ENCODE results near the gene JMY.

DNA sequence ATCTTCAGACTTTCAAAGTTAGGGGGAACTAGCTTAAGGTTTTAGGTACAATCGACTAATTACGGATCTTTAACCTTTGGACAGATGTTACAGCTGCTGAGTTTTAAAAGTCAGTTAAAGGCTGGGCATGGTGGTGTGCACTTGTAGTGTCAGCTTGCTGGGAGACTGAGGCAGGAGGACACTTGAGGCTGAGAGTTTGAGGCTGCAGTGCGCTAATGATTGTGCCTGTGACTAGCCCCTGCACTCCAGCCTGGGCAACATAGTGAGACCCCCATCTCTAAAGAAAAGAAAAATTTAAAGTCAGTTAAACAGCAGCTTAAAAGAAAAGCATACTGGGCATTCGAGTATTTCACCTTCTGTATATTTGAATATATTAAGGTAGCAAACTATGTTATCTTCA lies 51.4 kb downstream of the JMY start:
- TF ChIP-seq, protein P1, sequence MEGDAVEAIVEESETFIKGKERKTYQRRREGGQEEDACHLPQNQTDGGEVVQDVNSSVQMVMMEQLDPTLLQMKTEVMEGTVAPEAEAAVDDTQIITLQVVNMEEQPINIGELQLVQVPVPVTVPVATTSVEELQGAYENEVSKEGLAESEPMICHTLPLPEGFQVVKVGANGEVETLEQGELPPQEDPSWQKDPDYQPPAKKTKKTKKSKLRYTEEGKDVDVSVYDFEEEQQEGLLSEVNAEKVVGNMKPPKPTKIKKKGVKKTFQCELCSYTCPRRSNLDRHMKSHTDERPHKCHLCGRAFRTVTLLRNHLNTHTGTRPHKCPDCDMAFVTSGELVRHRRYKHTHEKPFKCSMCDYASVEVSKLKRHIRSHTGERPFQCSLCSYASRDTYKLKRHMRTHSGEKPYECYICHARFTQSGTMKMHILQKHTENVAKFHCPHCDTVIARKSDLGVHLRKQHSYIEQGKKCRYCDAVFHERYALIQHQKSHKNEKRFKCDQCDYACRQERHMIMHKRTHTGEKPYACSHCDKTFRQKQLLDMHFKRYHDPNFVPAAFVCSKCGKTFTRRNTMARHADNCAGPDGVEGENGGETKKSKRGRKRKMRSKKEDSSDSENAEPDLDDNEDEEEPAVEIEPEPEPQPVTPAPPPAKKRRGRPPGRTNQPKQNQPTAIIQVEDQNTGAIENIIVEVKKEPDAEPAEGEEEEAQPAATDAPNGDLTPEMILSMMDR (IDR thresholded peaks at IDR 0.05) = no peak
- TF ChIP-seq, protein P2, sequence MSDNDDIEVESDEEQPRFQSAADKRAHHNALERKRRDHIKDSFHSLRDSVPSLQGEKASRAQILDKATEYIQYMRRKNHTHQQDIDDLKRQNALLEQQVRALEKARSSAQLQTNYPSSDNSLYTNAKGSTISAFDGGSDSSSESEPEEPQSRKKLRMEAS (IDR thresholded peaks at IDR 0.05; ENCODE audit: low read depth) = no peak
